Measurements from ENCODE around the gene ARPIN.
"Not testable (repeated sequence)": the region's sequence is repeated elsewhere in the genome, so short reads cannot be mapped to it uniquely, and the experiment has no call there.

ARPIN gene

DNA sequence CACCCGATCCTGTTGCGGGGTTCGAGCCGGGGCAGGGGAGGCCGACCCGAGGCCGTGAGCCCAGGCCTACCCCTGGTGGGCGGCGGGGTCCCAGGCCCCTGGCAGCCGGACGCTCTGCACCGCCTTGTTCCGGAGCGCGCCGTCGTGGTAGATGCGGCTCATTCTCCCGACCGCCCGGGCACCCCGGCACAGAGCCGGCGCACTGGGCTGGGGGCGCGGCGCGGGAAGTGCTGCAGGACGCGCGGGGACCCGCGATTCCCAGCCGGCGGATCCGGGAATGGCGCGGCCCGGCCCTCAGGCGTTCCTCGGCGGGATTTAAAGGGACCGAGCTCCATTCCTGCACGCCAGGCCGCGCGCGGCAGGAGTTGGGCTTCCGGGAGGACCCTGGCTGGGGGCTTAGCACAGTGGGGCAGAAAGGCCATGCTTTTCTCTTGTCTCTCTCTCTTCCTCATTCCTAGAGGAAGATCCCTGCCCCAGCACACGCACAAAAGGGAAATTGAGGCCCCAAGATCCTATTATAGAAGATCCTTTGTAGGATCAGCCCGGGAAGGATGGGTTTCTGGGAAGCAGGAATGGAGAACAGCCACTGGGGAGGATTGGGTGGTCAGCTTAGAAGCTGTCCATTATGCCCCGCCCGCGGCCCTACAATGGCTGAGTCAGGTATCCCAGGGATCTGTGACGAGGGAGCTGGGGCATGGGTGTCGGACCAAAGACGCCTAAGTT is at the start of gene ARPIN:
TSS of gene ARPIN (minus strand) at position 279 of the 723 bp plus-strand sequence. CDS start at position 162, 117 bp downstream.
- no peak for DNase-seq

DNA sequence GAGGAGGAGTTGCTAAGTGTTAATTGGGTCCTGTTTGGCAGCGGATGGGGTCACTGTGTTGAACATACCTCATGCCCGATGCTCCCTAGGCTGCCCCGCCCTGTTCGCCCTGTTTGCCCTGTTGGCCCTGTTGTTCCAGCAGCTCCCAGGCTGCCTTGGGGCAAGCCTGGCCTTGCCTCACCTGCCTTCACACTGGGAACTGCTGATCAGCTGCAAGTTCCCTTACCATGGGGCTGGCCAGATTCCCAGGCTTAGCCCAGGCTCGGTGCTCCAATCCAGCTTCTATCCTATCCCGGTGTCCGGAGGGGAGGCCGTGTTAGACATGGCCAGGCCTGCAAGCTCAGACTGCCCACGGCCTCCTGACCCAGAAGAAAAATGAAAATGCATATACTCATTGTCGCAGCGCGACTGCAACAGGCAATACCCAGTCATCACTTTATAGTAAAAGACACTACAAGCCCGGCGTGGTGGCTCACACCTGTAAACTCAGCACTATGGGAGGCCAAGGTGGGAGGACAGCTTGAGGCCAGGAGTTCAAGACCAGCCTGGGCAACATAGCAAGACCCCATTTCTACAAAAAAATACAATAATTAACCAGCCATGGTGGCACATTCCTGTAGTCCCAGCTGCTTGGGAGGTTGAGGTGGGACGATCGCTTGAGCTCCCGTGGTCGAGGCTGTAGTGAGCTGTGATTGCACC is 45.5 kb upstream of the ARPIN start:
- no peak for DNase-seq

- DNase-seq: not testable (repeated sequence)
Observed at GRCh38 chr15:89955449-89955998, 42.8 kb upstream of the ARPIN start.

DNA sequence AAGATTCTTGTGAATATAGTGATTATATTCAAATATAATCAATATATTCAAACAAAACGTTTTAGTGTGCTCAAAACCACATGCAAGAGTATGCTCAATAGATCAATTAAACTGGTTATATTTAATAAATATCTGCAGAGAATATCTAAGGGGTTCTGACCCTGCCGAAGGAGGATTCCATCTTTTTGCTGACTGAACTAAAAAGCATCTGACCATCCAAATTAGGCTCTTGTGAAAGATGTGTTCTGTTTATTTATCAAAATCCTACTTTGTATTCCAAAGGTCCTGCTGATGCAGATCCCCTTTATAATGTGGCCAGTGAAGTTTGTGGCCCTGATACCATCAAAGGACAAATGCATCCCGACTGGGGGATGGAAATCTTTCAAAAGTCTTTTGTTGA is 41.8 kb upstream of the ARPIN start:
- no peak for DNase-seq

- DNase-seq: no peak
Observed at GRCh38 chr15:89948796-89949195, 36.0 kb upstream of the ARPIN start.

DNA sequence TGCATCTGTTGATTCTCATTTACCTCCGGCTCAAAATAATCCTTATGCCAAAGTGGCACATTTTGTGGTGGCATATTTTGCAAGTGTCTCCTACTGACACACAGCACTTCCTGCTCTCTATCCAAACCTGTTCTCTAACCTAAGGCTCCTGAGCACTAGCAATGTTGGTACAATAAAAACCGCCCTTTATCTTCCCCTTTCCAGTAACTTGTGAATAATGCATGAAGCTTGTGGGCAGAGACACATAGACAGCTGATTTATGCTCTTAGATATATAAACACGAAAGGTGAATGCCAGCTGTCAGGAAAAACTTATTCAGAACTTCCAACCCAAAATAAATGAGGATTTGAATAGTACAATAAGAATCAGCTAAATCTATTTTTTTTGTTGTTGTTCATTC is 34.6 kb upstream of the ARPIN start:
- DNase-seq: no peak

DNA sequence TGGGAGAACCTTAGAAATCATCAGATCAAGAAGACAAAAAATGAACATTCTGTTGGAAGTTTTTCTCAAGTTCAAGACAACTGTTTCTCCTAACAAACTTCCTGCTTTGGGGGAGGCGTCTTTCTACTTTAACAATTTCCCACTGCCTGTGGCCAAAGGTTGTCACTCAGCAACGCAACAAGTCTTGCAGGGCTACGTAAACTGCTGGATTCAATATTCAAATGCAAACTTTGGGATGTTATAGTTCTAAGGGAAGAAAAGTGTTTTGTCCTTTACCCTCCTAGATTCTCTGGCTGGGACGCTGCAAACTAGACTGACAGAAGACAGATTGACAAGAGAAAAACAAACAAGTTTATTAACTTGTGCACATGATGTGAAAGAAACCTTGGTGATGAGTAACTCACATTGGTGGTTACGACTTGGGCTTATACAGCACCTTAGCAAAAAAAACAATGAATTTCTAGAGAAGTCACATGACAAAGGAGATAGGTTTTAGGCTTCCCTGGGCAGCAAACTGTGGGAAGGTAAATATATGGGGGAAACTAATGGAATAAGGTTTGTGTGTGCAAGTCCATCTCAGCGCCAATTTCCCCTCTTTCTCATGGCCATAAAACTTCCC is 34.0 kb upstream of the ARPIN start:
- no peak for DNase-seq

DNA sequence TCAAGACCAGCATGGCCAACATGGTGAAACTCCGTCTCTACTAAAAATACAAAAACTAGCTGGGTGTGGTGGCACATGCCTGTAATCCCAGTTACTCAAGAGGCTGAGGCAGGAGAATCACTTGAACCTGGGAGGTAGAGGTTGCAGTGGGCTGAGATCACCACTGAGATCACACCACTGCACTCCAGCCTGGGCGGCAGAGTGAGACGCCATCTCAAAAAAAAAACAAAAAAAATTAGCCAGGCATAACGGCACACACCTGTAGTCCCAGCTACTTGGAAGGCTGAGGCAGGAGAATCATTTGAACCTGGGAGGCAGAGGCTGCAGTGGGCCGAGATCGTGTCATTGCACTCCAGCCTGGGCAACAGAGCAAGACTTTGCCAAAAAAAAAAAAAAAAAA is 31.0 kb upstream of the ARPIN start:
- DNase-seq: not testable (repeated sequence)

- DNase-seq: no peak
Observed at GRCh38 chr15:89939910-89940309, 27.2 kb upstream of the ARPIN start.

DNA sequence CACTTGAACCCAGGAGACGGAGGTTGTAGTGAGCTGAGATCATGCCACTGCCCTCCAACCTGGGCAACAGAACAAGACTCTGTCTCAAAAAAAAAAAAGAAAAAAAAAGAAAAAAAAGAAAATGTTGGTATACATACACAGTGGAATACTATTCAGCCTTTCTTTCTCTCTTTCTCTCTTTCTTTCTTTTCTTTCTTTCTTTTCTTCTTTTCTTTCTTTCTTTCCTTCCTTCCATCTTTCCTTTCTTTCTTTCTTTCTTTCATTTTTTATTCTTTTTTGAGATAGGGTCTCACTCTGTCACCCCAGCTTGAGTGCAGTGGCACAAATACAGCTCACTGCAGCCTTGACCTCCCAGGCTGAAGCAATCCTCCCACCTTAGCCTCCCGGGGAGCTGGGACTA is 26.6 kb upstream of the ARPIN start:
- not testable (repeated sequence) for DNase-seq

DNA sequence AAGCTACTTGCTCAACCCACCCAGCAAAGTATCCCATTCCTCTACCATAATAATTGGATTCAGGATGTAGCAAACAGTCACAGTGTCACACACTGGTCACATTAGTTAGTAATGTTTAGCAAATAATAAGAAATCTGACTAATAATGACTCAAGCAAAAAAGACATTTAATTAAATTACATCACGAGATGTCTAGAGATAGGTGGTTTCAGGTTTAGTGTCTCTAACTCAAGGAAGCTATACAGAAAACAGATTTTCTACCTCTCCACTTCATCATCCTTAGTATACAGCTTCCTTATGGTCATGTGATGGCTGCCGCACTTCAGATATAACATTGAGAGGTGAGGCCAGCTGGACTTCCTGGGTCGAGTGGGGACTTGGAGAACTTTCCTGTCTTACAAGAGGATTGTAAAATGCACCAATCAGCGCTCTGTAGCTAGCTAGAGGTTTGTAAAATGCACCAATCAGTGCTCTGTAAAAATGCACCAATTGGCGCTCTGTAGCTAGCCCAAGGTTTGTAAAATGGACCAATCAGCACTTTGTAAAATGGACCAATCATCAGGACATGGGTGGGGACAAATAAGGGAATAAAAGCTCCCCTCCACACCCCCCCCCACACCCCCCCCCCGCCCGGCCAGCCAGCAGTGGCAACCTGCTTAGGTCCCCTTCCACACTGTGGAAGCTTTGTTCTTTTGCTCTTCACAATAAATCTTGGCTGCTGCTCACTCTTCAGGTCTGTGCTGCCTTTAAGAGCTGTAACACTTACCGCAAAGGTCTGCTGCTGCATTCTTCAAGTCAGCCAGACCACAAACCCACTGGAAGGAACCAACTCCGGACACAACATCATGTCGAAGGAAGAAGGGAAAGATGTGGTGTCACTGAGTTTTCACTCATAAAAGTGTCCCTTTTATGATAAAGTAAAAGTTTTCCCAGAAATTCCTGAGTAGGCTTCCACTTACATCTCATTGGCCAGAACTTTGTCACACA is 24.9 kb upstream of the ARPIN start:
- no peak for DNase-seq

- no peak for DNase-seq
Observed at GRCh38 chr15:89936786-89937265, 24.1 kb upstream of the ARPIN start.

GRCh38 chr15:89936051-89936785 is 23.5 kb upstream of the ARPIN start:
- peak; percentile 9 to 34 for DNase-seq

DNA sequence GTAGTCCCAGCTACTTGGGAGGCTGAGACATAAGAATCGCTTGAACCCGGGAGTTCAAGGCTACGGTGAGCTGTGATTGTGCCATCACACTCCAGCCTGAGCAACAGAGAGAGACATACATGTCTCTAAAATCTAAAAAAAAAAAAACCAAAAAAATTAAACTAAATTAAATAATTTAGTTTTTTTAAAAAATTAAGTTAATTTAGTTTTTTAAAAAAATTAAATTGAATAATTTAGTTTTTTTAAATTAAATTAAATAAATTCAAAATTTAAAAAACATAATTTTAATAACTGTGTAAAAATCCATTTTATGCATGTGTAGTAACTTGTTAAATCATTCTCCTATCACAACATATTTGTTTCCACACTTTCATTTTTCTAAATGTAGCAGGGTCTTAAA is 20.1 kb upstream of the ARPIN start:
- DNase-seq: no peak

DNA sequence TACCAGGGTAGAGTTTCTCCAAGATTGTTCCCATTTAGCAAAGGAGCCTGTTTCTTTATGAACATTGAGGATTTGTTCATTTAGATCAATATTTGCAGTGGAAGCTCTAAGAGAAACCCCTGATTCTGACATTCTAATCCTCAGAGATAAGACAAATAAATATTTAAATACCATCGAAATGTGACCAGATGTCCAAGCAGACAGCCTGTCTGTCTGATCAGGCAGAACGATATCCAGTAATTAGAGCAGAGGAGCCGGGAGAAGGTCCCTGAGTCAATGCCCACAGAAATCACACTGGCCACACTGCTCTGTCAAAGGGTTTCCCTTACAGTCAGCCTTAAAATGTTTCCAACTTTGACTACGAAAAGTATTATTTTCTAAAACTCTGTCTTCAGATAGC is 15.7 kb upstream of the ARPIN start:
- no peak for DNase-seq

- no peak for DNase-seq
Observed at GRCh38 chr15:89926158-89926557, 13.4 kb upstream of the ARPIN start.

DNA sequence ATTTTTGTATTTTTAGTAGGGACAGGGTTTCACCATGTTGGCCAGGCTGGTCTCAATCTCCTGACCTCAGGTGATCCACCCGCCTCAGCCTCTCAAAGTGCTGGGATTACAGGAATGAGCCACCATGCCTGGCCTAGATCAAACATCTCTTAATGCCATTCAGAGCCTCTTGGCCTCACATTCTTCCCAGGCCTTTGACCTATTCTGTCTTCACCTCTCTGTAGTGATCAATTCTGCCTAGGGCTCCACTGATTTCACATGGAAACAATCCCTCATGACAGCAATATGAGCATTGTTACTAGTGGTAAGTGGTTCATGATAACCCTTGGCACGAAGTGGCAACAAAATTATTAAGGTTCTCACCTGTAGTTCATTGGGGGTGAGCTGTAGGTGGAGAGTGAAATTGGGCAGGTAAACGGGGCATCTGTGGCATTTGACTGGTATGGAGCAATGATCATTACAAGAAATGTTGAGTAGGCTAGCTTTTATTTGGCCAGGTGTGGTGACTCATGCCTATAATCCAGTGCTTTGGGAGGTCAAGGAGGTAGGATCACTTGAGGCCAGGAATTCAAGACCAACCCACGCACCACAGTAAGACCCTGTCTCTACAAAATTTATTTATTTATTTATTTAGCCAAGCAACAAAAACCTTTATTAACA is 4.8 kb upstream of the ARPIN start:
- no peak for DNase-seq

GRCh38 chr15:89916660-89917059 is 3.9 kb upstream of the ARPIN start:
- no peak for DNase-seq

DNA sequence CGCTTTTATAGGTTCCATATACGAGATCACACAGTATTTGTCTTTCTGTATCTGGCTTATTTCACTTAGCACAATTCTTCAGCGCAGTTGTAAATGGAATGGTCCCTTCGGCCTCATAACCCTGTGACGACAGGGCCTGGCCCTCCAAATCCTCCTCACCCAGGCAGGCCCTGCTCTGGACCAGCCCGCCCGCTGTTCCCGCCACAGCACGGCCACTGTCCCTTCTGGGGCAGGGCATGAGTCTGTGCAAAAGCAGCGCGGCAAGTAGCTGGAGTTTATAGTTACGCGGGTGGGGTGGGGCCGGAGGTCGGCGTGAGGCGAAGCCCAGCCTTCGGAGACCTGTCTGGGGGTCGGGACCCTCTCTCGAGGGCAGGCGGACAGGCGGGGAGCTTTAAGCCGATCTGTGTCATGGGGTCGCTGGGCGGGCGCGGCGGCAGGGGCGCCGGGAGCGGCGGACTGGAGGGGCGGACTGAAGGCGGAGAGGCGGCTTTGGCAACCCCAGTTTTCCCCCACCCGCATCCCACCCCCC is 543 bp downstream of the ARPIN start:
- no peak for DNase-seq

- DNase-seq: no peak
Observed at GRCh38 chr15:89910891-89911626, 1.7 kb downstream of the ARPIN start.

All from CD4-positive, alpha-beta T cell treated with Interleukin-1 beta for 1 hour (primary cell).